HG03025 (cell line): ENCODE data around the gene RSPH3.

ENCODE experiments used
- ATAC-seq: cut with Tn5 transposase; IDR thresholded peaks from one replicate; pipeline ENCODE4 v1.9.1; 2021; ENCODE audit warnings: mild to moderate bottlenecking, moderate library complexity; ENCODE audit not compliant: unreplicated experiment, low FRiP score

RSPH3 gene

DNA sequence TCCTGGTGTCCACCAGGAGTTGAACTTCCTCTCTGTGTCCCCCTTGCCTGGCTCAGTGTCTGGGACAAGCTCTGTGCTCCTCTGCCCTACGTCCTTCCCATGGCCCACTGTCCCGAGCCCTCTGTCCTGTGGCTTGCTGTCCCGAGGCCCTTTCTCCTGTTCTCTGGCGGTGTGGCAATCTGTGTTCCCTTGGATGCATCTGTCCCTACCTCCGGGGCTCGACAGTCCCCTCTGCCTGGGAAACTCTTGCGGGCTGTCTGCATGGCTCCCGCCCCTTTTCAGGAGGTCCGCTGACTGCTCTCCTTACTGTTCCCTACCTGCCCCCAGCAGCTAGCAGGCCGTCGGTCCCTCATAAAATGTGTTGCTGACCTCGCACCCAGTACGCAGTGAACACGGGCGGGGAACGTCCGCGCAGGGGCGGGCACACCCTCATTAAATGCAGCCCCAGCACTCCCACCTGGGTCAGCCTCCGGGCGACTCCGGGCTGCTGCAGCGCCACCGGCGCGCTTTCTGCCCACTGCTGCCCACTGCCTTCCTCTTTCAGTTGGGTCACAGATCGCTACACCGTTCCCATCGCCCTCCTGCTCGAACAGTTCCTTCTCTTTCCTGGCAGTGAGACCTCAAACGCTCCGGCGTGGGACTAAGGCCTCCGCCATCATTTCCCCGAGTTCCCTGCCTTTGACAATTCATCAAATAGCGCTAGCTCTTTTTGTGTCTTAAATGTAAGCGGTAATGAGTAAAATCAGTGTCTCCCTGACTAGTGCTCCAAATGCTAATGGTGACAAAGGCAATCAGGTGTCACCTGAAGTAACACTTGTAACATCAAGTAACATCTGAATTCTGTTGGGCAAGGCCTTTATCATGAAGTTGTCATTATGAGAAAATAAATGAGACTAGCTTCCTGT, 60.5 kb downstream of the RSPH3 start:
- no peak for ATAC-seq

DNA sequence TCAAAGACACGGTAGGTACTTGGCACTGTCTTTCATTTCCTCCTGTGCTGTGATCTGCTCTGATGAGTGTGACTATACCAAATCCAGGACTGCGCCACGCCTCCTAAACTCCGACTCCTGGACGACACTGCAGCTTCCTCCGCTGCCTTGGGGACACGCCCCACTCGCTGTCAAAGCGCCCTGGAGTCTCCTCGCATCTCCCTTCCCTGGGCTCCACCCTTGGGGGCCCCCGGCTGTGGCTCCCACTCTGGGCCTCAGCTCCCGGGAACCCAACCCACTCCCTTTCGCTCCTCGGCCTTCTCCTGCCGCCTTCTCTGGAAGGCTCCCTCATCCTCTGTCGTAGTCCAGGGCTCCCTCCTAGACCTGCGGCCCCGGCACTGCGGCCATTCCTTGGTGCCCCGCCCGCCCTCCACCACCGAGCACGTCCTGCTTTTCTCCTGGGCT, 61.2 kb downstream of the RSPH3 start:
- ATAC-seq, result no peak

DNA sequence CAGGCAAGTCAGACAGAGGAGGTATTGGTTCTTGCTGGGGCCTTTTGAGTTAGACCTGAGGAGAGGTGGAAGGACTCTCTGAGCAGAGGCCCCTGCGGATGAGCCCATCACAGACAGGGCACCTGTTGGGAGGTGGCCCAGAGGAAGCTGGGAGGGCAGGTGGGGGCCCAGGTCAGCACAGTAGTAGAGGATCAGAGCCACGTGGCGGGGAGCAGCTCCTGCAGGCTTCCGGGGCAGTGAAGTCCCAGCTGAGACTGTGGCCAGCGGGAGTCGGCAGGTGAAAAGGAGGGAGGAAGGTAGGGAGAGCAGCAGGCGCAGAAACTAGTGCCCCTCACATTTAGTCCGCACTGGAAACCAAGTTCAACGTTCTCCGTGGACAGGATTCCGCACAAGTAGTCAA, 61.8 kb downstream of the RSPH3 start:
- no peak for ATAC-seq

DNA sequence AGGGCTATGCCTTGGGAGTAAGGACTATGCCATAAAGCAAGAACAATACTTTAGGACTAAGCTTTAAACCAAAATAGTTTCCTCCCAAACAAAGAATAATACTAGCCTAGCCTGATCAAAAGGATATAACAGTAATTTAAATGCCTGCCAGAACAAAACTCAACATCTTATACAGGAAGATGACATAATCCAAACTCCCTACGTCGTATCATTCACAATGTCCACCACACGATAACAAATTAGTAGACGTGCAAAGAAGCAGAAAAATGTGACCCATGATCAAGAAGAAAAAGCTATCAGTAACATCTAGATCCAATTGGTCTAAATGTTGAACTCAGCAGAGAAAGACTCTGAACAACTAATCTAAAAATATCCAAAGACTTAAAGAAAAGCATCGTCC, 65.8 kb downstream of the RSPH3 start:
- ATAC-seq, result no peak

DNA sequence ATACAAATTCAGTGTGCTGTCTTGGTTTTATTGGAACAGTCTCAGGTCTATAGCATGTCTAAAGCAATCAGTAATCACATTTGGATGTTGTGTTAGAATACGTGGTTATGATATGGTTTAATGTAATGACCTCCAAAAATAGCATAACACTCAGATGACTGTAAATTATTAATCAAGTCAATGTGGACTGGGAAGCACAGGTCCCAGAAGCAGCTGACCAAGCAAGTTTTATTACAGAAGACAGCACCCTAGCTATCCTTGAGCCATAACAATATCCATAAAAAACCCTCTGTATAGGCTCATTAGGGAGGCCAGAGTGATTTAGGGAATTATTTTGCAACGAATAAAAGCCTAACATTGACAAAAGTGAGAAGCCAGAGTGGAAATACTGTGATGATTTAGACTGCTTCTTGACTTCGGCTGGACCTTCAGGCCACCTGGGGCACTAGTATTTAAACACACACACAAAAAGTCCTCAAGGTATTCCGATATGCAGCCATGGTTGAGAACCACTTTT, 66.9 kb downstream of the RSPH3 start:
- no peak for ATAC-seq

DNA sequence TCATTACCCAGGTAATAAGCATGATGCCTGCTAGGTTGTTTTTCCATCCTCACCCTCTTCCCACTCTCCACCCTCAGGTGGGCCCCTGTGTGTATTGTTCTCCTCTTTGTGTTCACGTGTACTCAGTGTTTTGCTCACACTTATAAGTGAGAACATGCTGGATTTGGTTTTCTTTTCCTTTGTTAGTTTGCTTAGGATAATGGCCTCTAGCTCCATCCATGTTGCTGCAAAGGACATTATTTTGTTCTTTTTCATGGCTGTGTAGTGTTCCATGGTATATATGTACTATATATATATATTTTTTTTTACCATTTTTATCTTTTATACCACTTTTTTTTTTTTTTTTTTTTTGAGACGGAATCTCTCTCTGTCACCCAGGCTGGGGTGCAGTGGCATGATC, 71.9 kb downstream of the RSPH3 start:
- ATAC-seq, result no peak

DNA sequence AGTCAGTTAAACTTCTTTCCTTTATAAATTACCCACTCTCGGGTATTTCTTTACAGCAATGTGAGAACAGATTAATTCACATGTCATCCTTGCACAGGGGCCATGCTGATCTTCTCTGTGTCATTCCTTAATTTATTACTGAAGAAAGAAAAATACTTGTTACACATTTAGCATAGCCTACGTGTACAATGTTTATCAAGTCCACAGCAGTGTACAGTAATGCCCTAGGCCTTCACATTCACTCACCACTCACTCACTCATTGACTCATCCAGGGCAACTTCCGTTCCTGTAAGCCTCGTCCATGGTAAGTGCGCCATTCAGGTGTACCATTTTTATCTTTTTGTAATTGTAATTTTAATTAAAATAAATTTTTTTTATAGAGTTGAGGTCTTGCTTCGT, 73.6 kb downstream of the RSPH3 start:
- ATAC-seq, result no peak

DNA sequence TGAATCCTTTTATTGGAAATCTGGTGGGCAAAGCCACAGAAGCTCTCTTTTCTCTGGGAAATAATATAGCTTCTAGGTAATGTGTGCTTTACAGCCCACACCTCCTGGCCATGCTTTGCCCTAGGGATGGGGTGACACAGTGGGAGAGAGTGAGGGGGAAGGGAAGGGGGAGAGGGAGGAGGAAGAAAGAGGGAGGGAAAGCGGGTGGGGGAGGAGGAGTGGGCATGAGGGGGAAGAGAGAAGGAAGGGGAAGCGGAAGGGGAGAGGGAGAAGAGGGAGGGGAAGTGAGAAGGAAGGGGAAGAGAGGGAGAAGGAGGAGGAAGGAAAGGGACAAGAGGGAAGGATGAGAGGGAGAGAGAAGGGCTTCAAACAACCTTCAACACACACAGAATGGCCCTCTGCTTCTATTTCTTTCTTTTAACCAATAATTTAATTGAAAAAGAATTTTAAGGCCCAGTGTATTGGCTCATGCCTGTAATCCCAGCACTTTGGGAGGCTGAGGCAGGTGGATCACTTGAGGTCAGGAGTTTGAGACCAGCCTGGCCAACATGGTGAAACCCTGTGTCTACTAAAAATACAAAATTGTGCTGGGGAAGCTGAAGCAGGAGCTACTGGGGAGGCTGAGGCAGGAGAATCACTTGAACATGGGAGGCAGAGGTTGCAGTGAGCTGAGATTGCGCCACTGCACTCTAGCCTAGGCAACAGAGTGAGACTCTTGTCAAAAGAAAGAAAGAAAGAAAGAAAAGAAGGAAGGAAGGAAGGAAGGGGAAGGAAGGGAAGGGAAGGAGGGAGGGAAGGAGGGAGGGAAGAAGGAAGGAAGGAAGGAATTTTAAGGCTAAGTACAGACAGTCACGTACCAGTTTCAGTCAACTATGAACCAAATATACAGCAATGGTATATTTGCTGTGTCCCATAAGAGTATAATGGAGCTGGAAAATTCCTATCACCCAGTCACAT, 75.2 kb downstream of the RSPH3 start:
- ATAC-seq, result no peak

DNA sequence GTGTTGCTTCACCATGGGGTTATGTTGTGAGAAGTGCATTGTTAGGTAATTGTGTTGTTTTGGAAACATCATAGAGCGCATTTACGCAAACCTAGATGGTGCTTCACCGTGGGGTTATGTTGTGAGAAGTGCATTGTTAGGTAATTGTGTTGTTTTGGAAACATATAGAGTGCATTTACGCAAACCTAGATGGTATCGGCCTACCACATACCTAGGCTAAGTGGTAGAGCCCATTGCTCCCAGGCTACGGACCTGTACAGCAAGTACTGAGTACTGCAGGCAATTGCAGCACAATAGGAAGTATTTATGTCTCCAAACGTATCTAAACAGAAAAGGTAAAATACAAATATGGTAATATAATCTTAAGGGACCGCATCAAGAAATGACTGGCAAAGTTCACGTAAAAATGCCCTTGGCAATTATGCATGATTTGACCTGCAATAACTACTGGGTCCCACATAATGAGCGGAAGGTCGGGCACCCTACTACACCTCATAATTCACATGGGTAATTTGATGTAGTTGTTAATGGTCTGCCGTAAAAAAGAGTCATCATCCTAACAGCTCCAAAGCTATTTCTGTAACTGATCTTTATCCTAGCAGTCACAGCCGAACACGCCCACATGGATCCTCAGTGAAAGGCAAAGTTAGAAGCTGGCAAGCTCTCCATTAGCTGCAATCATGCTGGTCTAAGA, 76.0 kb downstream of the RSPH3 start:
- ATAC-seq, result no peak
